ENCODE measurements around the gene CLDN20.

Gene CLDN20

GRCh38 chr6:155314773-155315515, 51.1 kb downstream of the CLDN20 start:
- peak; percentile 64 for DNase-seq

DNA sequence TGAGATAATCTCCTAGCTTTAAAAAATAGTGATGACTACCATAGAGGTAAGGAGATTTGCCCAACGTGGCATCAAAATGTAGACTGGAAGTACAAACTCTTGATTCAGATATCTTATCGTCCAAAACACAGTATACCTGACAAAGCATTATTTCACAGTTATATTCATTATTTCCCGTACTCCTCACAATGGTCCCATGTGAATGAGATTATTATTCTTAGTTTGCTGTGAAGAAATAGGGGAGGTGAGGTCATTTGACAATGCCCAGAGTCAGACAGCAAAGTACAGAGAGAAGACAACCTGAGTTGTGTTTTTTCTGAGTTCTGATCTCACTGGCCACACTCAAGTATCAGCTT, 51.7 kb downstream of the CLDN20 start:
- DNase-seq: no peak

DNA sequence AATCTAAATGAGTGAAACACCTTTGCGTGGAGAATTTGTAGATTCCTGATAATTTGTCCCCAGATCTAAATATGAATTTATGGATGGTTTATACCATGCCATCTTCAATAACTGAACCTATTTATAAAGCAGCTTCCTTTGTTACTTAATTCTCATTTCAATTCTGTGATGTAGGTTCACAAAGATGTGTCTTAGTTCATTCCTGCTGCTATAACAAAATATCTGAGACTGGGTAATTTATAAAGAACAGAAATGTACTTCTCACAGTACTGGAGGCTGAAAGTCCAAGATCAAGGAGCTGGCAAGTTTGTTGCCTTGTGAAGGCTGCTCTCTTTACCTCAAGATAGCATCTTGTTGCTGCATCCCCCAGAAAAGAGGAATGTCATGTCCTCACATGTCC, 52.6 kb downstream of the CLDN20 start:
- no peak for DNase-seq

GRCh38 chr6:155317186-155317585, 53.4 kb downstream of the CLDN20 start:
- no peak for DNase-seq

- DNase-seq: no peak
Observed at GRCh38 chr6:155319902-155320301, 56.1 kb downstream of the CLDN20 start.

DNA sequence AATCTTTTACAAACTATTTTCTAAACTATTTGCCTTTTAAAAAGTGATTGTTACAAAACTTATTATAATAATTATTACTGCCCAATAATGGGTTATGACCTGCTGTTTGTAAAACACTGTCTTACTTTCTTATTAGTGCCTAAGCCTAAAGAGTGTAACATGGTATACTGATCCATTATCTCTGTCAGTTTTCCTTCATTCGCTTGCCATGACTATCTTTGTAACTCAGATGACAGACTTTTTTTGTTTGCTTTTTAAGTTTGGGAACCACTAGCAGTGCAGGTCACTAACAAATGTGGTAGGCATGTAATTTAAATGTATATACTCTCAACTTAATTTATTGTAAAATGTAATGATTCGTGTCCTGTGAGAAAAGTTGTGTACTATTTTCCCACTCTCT, 60.4 kb downstream of the CLDN20 start:
- no peak for DNase-seq

- DNase-seq: no peak
Observed at GRCh38 chr6:155324993-155325392, 61.2 kb downstream of the CLDN20 start.

- no peak for DNase-seq
Observed at GRCh38 chr6:155325700-155326516, 62.1 kb downstream of the CLDN20 start.

Data from activated naive CD4-positive, alpha-beta T cell treated with Interleukin-2 at 50 U/mL for 16 hours (primary cell).